ENCODE data around the gene SLC27A3.

DNA sequence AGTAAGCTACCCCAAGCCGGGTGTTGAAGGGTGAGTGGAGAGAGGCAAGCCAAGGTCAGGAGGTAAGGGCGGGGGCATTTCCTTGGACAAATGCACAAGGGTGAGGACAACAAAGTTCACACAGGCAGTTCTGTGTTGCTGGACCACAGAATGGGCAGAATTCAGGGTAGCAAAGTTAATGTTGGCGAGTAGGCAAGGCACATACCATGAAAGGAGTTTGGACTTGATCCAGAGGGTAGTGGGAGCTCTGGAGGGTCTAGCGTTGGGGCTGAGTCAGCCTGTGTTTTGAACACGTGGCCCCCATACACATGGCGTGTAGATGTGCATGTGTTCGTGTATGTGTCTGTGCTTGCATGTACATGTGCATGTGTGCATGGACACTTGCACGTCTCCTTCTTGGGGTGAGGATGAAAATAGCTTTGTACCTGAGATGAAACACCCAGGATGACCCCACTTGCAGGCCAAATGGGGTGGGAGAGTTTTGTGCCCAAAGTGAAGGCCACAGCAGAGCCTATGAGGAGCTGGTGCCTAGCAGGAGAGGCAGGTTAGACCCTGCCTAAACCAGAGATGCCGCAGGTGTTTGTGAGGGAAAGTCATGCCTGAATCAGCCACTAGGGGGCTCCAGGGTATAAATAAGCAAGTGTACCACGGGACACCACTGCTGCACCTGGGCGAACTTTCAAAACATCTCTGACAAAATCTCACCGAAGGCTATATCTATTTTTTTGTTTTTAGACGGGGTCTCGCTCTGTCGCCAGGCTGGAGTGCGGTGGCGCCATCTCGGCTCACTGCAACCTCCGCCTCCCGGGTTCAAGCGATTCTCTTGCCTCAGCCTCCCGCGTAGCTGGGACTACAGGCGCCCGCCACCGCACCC, 21.8 kb downstream of the SLC27A3 start:
- TF ChIP-seq, protein P1, sequence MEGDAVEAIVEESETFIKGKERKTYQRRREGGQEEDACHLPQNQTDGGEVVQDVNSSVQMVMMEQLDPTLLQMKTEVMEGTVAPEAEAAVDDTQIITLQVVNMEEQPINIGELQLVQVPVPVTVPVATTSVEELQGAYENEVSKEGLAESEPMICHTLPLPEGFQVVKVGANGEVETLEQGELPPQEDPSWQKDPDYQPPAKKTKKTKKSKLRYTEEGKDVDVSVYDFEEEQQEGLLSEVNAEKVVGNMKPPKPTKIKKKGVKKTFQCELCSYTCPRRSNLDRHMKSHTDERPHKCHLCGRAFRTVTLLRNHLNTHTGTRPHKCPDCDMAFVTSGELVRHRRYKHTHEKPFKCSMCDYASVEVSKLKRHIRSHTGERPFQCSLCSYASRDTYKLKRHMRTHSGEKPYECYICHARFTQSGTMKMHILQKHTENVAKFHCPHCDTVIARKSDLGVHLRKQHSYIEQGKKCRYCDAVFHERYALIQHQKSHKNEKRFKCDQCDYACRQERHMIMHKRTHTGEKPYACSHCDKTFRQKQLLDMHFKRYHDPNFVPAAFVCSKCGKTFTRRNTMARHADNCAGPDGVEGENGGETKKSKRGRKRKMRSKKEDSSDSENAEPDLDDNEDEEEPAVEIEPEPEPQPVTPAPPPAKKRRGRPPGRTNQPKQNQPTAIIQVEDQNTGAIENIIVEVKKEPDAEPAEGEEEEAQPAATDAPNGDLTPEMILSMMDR (IDR thresholded peaks at IDR 0.05): peak; percentile 90 to 93 (median 91)
- peak; percentile 70 for TF ChIP-seq POLR2AphosphoS5 (IDR thresholded peaks at IDR 0.05)
